Activated B cell treated with CpG ODN at 0.5 μM for 24 hours (primary cell): ENCODE measurements around the gene DUOXA2. TPM values are rescaled to one million over a fixed set of nuclear protein-coding genes. Genes with fewer than 3 reads are reported as not detected.

Experiments
- ATAC-seq: fragments of 200-7000 bp; cut with Tn5 transposase; one replicate; pipeline ENCODE4 v1.10.0; 2021; ENCODE audit warnings: low read depth, mild to moderate bottlenecking, moderate library complexity
- CTCF ChIA-PET: fragments of 350-600 bp; sonication (Branson Sonifier 250); formaldehyde crosslinking; loops from one replicate; lab custom pipeline; 2021; ENCODE audit warnings: antibody characterized with exemption; lab: Charles Lee
- POLR2A ChIA-PET: fragments of 350-600 bp; sonication (Branson Sonifier 250); formaldehyde crosslinking; loops from one replicate; lab custom pipeline; 2021; ENCODE audit warnings: antibody characterized with exemption; lab: Charles Lee
- DNase-seq: peaks from one replicate; pipeline ENCODE4 v3.0.0; 2022
- H3K27ac Mint-ChIP-seq: one replicate; pipeline ENCODE4 v1.8.0; 2020; ENCODE audit warnings: mixed read lengths
- H3K27me3 Mint-ChIP-seq: one replicate; pipeline ENCODE4 v1.8.0; 2021; ENCODE audit warnings: mixed read lengths
- H3K36me3 Mint-ChIP-seq: one replicate; pipeline ENCODE4 v1.8.0; 2021; ENCODE audit warnings: low read depth, mixed read lengths
- H3K4me1 Mint-ChIP-seq: one replicate; pipeline ENCODE4 v1.8.0; 2021; ENCODE audit warnings: mixed read lengths
- H3K4me3 Mint-ChIP-seq: one replicate; pipeline ENCODE4 v1.8.0; 2020; ENCODE audit warnings: mild to moderate bottlenecking, mixed read lengths
- H3K9me3 Mint-ChIP-seq: one replicate; pipeline ENCODE4 v1.8.0; 2020; ENCODE audit warnings: mixed read lengths
- CTCF ChIP-seq: fragments of 200-600 bp; IDR thresholded peaks from one replicate; pipeline ENCODE4 v1.8.0; 2022; ENCODE audit warnings: antibody characterized with exemption, mild to moderate bottlenecking
- intact Hi-C: fragments of 100-400 bp; cut with micrococcal nuclease; formaldehyde crosslinking; loops from one replicate; pipeline ENCODE4 v1.15.1; 2024
- total RNA-seq: library from RNA; stranded (reverse); gene quantifications from 2 replicates; pipeline ENCODE4 v1.2.3, GENCODE V29; 2022

The DUOXA2 gene
- total RNA-seq, 1 donor from 2014 or later = not detected

- intact Hi-C loops = no loop called here
- H3K36me3 Mint-ChIP-seq = peaks cover 4% of the 10 kb centered on the region
- POLR2A ChIA-PET = interaction anchor here (0.6 to 3.4 kb wide), 2 partner anchors 20 to 33 kb away, joined by 3 to 21 read pairs; no protein-coding TSS in a partner anchor
- no peak for TF ChIP-seq CTCF
- no peaks in the 10 kb centered on the region for H3K27me3 Mint-ChIP-seq
- CTCF ChIA-PET = interaction anchor here (0.6 to 4.0 kb wide), 4 partner anchors 48 to 292 kb away, joined by 4 to 65 read pairs (median 7); a partner anchor contains a TSS
- peak overlapping the region; percentile 80 for H3K27ac Mint-ChIP-seq
- peaks cover 32% of the 10 kb centered on the region for H3K4me1 Mint-ChIP-seq
- DNase-seq = no peak
- ATAC-seq = no peak
- peak overlapping the region; percentile 75 for H3K4me3 Mint-ChIP-seq
- no peaks in the 10 kb centered on the region for H3K9me3 Mint-ChIP-seq
Measured at GRCh38 chr15:45165536-45165935, 51.4 kb downstream of the DUOXA2 start.

GRCh38 chr15:45166834-45167630 lies 52.9 kb downstream of the DUOXA2 start:
- H3K27me3 Mint-ChIP-seq = no peaks in the 10 kb centered on the region
- ATAC-seq (peak; percentile 95), DNase-seq (peak; percentile 75)
- no peak for TF ChIP-seq CTCF
- peaks cover 32% of the 10 kb centered on the region for H3K4me1 Mint-ChIP-seq
- peak overlapping the region; percentile 80 for H3K27ac Mint-ChIP-seq
- intact Hi-C loops = loop anchor here (1.0 kb wide), 6 partner anchors 21 to 420 kb away; partner anchors contain the start of gene BLOC1S6
- peak overlapping the region; percentile 81 for H3K4me3 Mint-ChIP-seq
- no peaks in the 10 kb centered on the region for H3K9me3 Mint-ChIP-seq
- CTCF ChIA-PET = interaction anchor here (0.7 to 1.4 kb wide), 7 partner anchors 10 to 264 kb away, joined by 3 to 7 read pairs (median 4); a partner anchor contains a TSS
- peaks cover under 1% of the 10 kb centered on the region for H3K36me3 Mint-ChIP-seq
- POLR2A ChIA-PET = interaction anchor here (0.9 to 3.4 kb wide), 8 partner anchors 10 to 235 kb away, joined by 3 to 24 read pairs (median 8); partner anchors contain the start of genes GATM and SHF

GRCh38 chr15:45167631-45168205 lies 53.6 kb downstream of the DUOXA2 start:
- H3K36me3 Mint-ChIP-seq = no peaks in the 10 kb centered on the region
- peak overlapping the region; percentile 81 for H3K4me3 Mint-ChIP-seq
- TF ChIP-seq CTCF = no peak
- H3K9me3 Mint-ChIP-seq = no peaks in the 10 kb centered on the region
- intact Hi-C loops = loop anchor here (1.0 kb wide), 6 partner anchors 21 to 420 kb away; partner anchors contain the start of gene BLOC1S6
- peak overlapping the region; percentile 80 for H3K27ac Mint-ChIP-seq
- H3K4me1 Mint-ChIP-seq = peaks cover 32% of the 10 kb centered on the region
- DNase-seq = no peak
- ChIA-PET CTCF (interaction anchor here (0.7 to 1.4 kb wide), 11 partner anchors 9 to 263 kb away, joined by 3 to 7 read pairs (median 4); partner anchors contain the start of gene SHF), POLR2A (interaction anchor here (0.6 to 3.4 kb wide), 10 partner anchors 9 to 235 kb away, joined by 3 to 24 read pairs (median 7); partner anchors contain the start of genes GATM and SHF)
- ATAC-seq = no peak
- no peaks in the 10 kb centered on the region for H3K27me3 Mint-ChIP-seq

Other genes with a start within 250 kb of the DUOXA2 start
- gene TERB2, start 157.6 kb upstream of the DUOXA2 start, total RNA-seq = not detected in 2 replicates
- 15.1 and 15.5 TPM in 2 replicates for gene SORD, start 91.1 kb upstream of the DUOXA2 start, total RNA-seq
- not detected in 2 replicates for gene DUOX2, start 154 bp upstream of the DUOXA2 start, total RNA-seq
- gene DUOXA1, start 15.6 kb downstream of the DUOXA2 start, total RNA-seq = 0.15 and 0.33 TPM in 2 replicates
- 0.11 and 0.39 TPM in 2 replicates for gene DUOX1, start 15.7 kb downstream of the DUOXA2 start, total RNA-seq
- gene SHF, start 73.6 kb downstream of the DUOXA2 start, total RNA-seq = 5.8 and 8.5 TPM in 2 replicates
- not detected in 2 replicates for gene SLC28A2, start 137.9 kb downstream of the DUOXA2 start, total RNA-seq